ENCODE data around the gene WRNIP1.

DNA sequence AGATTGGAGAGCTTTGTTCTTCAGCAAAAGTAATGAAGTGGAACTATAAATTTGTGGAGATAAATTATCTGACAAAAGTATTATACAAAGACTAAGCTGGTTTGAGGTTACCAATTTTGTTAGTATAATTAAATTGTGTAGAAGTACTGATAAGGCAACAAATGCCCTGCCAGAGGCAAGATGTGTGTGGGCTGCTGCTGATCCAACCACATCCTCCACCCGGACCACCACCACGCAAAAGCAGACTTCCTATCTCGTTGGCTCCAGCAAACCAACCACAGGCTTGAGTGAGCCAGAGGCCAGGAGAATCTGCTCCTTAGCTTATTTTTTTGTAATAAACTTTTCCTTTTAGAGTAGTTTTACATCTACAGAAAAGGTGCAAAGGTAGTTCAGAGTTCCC lies 13.3 kb upstream of the WRNIP1 start:
- TF ChIP-seq ATF1 (CRISPR knock-in tag; IDR thresholded peaks at IDR 0.05) (no peak), TEAD4 (CRISPR knock-in tag; IDR thresholded peaks at IDR 0.05) (no peak)
- TF ChIP-seq, protein P1, sequence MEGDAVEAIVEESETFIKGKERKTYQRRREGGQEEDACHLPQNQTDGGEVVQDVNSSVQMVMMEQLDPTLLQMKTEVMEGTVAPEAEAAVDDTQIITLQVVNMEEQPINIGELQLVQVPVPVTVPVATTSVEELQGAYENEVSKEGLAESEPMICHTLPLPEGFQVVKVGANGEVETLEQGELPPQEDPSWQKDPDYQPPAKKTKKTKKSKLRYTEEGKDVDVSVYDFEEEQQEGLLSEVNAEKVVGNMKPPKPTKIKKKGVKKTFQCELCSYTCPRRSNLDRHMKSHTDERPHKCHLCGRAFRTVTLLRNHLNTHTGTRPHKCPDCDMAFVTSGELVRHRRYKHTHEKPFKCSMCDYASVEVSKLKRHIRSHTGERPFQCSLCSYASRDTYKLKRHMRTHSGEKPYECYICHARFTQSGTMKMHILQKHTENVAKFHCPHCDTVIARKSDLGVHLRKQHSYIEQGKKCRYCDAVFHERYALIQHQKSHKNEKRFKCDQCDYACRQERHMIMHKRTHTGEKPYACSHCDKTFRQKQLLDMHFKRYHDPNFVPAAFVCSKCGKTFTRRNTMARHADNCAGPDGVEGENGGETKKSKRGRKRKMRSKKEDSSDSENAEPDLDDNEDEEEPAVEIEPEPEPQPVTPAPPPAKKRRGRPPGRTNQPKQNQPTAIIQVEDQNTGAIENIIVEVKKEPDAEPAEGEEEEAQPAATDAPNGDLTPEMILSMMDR (IDR thresholded peaks at IDR 0.05) = no peak
- TF ChIP-seq, protein P2, sequence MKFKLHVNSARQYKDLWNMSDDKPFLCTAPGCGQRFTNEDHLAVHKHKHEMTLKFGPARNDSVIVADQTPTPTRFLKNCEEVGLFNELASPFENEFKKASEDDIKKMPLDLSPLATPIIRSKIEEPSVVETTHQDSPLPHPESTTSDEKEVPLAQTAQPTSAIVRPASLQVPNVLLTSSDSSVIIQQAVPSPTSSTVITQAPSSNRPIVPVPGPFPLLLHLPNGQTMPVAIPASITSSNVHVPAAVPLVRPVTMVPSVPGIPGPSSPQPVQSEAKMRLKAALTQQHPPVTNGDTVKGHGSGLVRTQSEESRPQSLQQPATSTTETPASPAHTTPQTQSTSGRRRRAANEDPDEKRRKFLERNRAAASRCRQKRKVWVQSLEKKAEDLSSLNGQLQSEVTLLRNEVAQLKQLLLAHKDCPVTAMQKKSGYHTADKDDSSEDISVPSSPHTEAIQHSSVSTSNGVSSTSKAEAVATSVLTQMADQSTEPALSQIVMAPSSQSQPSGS (CRISPR knock-in tag; IDR thresholded peaks at IDR 0.05; ENCODE audit: borderline replicate concordance, low read depth) = no peak
- TF ChIP-seq, protein P3, sequence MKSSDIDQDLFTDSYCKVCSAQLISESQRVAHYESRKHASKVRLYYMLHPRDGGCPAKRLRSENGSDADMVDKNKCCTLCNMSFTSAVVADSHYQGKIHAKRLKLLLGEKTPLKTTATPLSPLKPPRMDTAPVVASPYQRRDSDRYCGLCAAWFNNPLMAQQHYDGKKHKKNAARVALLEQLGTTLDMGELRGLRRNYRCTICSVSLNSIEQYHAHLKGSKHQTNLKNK (CRISPR knock-in tag; IDR thresholded peaks at IDR 0.05) = no peak

All from WTC11 (cell line).